OCI-LY7 (cell line): ENCODE data around the gene VDR. TPM values are rescaled to one million over a fixed set of nuclear protein-coding genes. Genes with fewer than 3 reads are reported as not detected.

Experiments
- BruUV-seq: library from RNA; stranded (reverse); fragments of 400-500 nt; replicated peaks from 2 replicates; lab custom pipeline; 2021; lab: Mats Ljungman, UMichigan
- CTCF ChIA-PET: fragments of 300-600 bp; sonication (Branson Sonifier 250); formaldehyde crosslinking; loops from one replicate; lab custom pipeline; 2022; ENCODE audit warnings: antibody characterized with exemption; ENCODE audit not compliant: unreplicated experiment; lab: Charles Lee
- POLR2A ChIA-PET: fragments of 300-600 bp; sonication (Branson Sonifier 250); formaldehyde crosslinking; loops from one replicate; lab custom pipeline; 2022; ENCODE audit warnings: antibody characterized with exemption; lab: Charles Lee
- DNase-seq: peaks from one replicate; pipeline ENCODE4 v3.0.0-alpha.2; 2015; ENCODE audit warnings: low spot score
- H2AFZ ChIP-seq: fragments of 200-600 bp; sonication (generic), shearing (Covaris generic); 2 replicates; pipeline ENCODE4 v1.6.1; 2014; ENCODE audit warnings: mild to moderate bottlenecking, antibody characterized with exemption, low read length, moderate library complexity
- H3K27ac ChIP-seq: fragments of 200-600 bp; sonication (generic); 2 replicates; pipeline ENCODE4 v1.5.1; 2014; ENCODE audit warnings: mixed run types, low read depth, mild to moderate bottlenecking, moderate library complexity, low read length, inconsistent platforms; ENCODE audit not compliant: poor library complexity, severe bottlenecking
- H3K36me3 ChIP-seq: fragments of 200-600 bp; sonication (generic); 2 replicates; pipeline ENCODE4 v1.6.1; 2014; ENCODE audit warnings: mild to moderate bottlenecking, antibody characterized with exemption, low read length, moderate library complexity, mixed read lengths; ENCODE audit not compliant: insufficient read depth
- H3K4me1 ChIP-seq: fragments of 200-600 bp; sonication (generic); 2 replicates; pipeline ENCODE4 v1.5.1; 2014; ENCODE audit warnings: mild to moderate bottlenecking, low read length; ENCODE audit not compliant: insufficient read depth, poor library complexity, severe bottlenecking
- H3K4me2 ChIP-seq: fragments of 200-600 bp; sonication (generic); 2 replicates; pipeline ENCODE4 v1.6.1; 2014; ENCODE audit warnings: mild to moderate bottlenecking, low read length
- H3K4me3 ChIP-seq: fragments of 200-600 bp; sonication (generic); 2 replicates; pipeline ENCODE4 v1.5.1; 2014; ENCODE audit warnings: mild to moderate bottlenecking, low read depth, low read length; ENCODE audit not compliant: poor library complexity, severe bottlenecking
- H3K79me2 ChIP-seq: fragments of 200-600 bp; sonication (generic); 2 replicates; pipeline ENCODE4 v1.6.1; 2016; ENCODE audit warnings: low read depth, mild to moderate bottlenecking, low read length, moderate library complexity, mixed read lengths; ENCODE audit not compliant: insufficient read depth
- H3K9me2 ChIP-seq: fragments of 200-600 bp; sonication (generic); 2 replicates; pipeline ENCODE4 v1.6.1; 2016; ENCODE audit warnings: mild to moderate bottlenecking, low read length, mixed read lengths; ENCODE audit not compliant: insufficient read depth
- H3K9me3 ChIP-seq: fragments of 200-600 bp; sonication (generic); 2 replicates; pipeline ENCODE4 v1.6.1; 2014; ENCODE audit warnings: mild to moderate bottlenecking, mixed run types, low read length, mixed read lengths
- H4K20me1 ChIP-seq: fragments of 200-600 bp; sonication (generic); 2 replicates; pipeline ENCODE4 v1.6.1; 2014; ENCODE audit warnings: mild to moderate bottlenecking, antibody characterized with exemption, low read length, moderate library complexity, mixed read lengths; ENCODE audit not compliant: insufficient read depth
- EZH2phosphoT487 ChIP-seq: fragments of 200-600 bp; sonication (generic); IDR thresholded peaks from 2 replicates; pipeline ENCODE4 v1.6.1; 2018; ENCODE audit warnings: low read depth, borderline replicate concordance, mild to moderate bottlenecking, mixed run types, antibody characterized with exemption, low read length, moderate library complexity, mixed read lengths
- intact Hi-C: fragments of 100-400 bp; cut with micrococcal nuclease; formaldehyde crosslinking; loops from one replicate; pipeline ENCODE4 v1.10.0; 2022; ENCODE audit not compliant: unreplicated experiment
- total RNA-seq, 2 experiments: library from RNA; depleted of rRNA in 1 of 2; stranded (reverse); fragments of >200 nt in 1 of 2; shearing (Covaris generic) in 1 of 2; gene quantifications; 2 replicates each; pipeline ENCODE4 v1.2.3, GENCODE V29; 2014 to 2022
- TF ChIP-seq, protein P1 (sequence below): fragments of 200-600 bp; sonication (generic); conservative IDR thresholded peaks from 2 replicates; pipeline ENCODE4 v1.5.1; 2014; ENCODE audit warnings: mild to moderate bottlenecking, antibody characterized with exemption, low read length, moderate library complexity, mixed read lengths

The VDR gene
- total RNA-seq, 2 experiments from 2014 or later = 1.9 to 5.4 TPM

- peak overlapping the region; percentile 66 for H3K4me3 ChIP-seq
- ChIA-PET CTCF (interaction anchor here (0.6 to 8.0 kb wide), 3 partner anchors 16 to 140 kb away, joined by 4 to 133 read pairs (median 9); no protein-coding TSS in a partner anchor), POLR2A (interaction anchor here (0.5 to 10.4 kb wide), 6 partner anchors 9 to 592 kb away, joined by 3 to 342 read pairs (median 3); no protein-coding TSS in a partner anchor)
- H3K9me2 ChIP-seq = no peaks in the 10 kb centered on the region
- DNase-seq = peak; percentile 89
- no peaks in the 10 kb centered on the region for H3K9me3 ChIP-seq
- H3K27ac ChIP-seq = peak overlapping the region; percentile 96
- H2AFZ ChIP-seq = no peak overlapping the region
- H3K4me2 ChIP-seq = peak overlapping the region; percentile 98
- H3K79me2 ChIP-seq = peaks cover 96% of the 10 kb centered on the region
- H3K4me1 ChIP-seq = peaks cover 98% of the 10 kb centered on the region
- intact Hi-C loops = loop anchor here (1.0 to 5.0 kb wide), 4 partner anchors 22 to 596 kb away; partner anchors contain the start of gene SENP1
- peaks cover 19% of the 10 kb centered on the region; the same call in 1 of the 2 replicates for H3K36me3 ChIP-seq
- no TSS peak for BruUV-seq
- TF ChIP-seq, protein P1, sequence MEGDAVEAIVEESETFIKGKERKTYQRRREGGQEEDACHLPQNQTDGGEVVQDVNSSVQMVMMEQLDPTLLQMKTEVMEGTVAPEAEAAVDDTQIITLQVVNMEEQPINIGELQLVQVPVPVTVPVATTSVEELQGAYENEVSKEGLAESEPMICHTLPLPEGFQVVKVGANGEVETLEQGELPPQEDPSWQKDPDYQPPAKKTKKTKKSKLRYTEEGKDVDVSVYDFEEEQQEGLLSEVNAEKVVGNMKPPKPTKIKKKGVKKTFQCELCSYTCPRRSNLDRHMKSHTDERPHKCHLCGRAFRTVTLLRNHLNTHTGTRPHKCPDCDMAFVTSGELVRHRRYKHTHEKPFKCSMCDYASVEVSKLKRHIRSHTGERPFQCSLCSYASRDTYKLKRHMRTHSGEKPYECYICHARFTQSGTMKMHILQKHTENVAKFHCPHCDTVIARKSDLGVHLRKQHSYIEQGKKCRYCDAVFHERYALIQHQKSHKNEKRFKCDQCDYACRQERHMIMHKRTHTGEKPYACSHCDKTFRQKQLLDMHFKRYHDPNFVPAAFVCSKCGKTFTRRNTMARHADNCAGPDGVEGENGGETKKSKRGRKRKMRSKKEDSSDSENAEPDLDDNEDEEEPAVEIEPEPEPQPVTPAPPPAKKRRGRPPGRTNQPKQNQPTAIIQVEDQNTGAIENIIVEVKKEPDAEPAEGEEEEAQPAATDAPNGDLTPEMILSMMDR = no peak
- TF ChIP-seq EZH2phosphoT487 = no peak
- peaks cover 7% of the 10 kb centered on the region; the same call in 1 of the 2 replicates for H4K20me1 ChIP-seq
These were observed 91.1 kb downstream of the VDR start for GRCh38 chr12:47813511-47814196.

DNA sequence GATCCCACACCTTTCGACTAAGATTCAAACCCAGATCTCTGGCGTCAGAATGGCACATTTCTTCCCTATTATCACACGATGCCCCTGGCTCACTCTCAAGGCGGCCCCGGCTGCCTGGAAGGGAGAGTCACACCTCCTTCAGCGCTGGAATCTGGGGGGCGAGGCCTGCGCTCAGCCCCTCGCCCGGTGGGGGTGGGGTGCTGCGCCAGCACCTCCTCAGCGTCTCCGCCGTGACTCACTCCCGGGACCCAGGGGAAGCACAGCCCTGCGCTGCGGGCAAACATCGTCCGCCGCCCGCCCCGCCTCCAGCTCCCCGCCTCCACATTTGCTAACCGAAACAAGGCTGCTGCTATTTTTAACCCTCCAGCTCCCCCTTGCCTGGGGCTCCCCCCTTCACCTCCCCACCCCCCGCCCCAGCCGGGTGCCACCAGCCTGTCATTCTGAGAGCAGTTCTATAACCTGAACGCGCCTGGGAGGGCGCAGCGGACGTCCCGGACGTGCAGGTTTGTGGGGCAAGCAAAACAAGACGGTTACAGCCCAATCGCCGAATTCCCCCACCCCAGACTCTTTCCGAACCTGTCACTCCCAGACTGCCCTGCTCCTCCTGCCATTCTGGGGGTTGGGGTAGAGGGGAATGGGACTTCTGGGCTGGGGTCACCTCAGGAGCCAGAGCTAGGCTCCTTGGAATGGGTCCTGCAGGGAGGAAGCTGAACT lies 91.8 kb downstream of the VDR start:
- H3K79me2 ChIP-seq = peaks cover 92% of the 10 kb centered on the region
- peak overlapping the region; percentile 96 for H3K27ac ChIP-seq
- intact Hi-C loops = loop anchor here (1.0 to 5.0 kb wide), 4 partner anchors 22 to 596 kb away; partner anchors contain the start of gene SENP1
- H2AFZ ChIP-seq = no peak overlapping the region
- H3K4me1 ChIP-seq = peaks cover 98% of the 10 kb centered on the region
- no peaks in the 10 kb centered on the region for H3K9me3 ChIP-seq
- H3K4me2 ChIP-seq = peak overlapping the region; percentile 98
- TF ChIP-seq, protein P1 = peak; percentile 36; the same call in 1 of the 2 replicates
- no peak for TF ChIP-seq EZH2phosphoT487
- no TSS peak for BruUV-seq
- H3K4me3 ChIP-seq = peak overlapping the region; percentile 66
- H4K20me1 ChIP-seq = peaks cover 10% of the 10 kb centered on the region; the same call in 1 of the 2 replicates
- ChIA-PET CTCF (interaction anchor here (0.6 to 8.0 kb wide), 5 partner anchors 15 to 141 kb away, joined by 3 to 133 read pairs (median 4); no protein-coding TSS in a partner anchor), POLR2A (interaction anchor here (0.5 to 10.4 kb wide), 5 partner anchors 10 to 591 kb away, joined by 3 to 342 read pairs (median 4); no protein-coding TSS in a partner anchor)
- H3K36me3 ChIP-seq = peaks cover 19% of the 10 kb centered on the region; the same call in 1 of the 2 replicates
- DNase-seq = peak; percentile 96
- H3K9me2 ChIP-seq = no peaks in the 10 kb centered on the region
